Neutrophil (primary cell): ENCODE results near the gene ZBTB42.
A peak's percentile ranks its signal among the peaks of the same experiment; 100 is the strongest.

Experiments
- H3K27ac ChIP-seq: fragments of 200-600 bp; sonication (generic); 2 replicates; pipeline ENCODE4 v1.5.1; 2016; ENCODE audit warnings: mild to moderate bottlenecking, moderate library complexity
- H3K27me3 ChIP-seq: fragments of 200-600 bp; sonication (generic); 2 replicates; pipeline ENCODE4 v1.6.0; 2016; ENCODE audit warnings: mild to moderate bottlenecking
- H3K36me3 ChIP-seq: fragments of 200-600 bp; sonication (generic); 2 replicates; pipeline ENCODE4 v1.5.1; 2017
- H3K4me1 ChIP-seq, 2 experiments: fragments of 200-600 bp in 1 of 2; sonication (generic) in 1 of 2; 1 replicate in 1 of 2; 2 replicates in 1 of 2; pipeline versions ENCODE4 v1.5.1 to v1.6.1; 2013 to 2016; ENCODE audit warnings: low read depth in 1 of 2, low read length in 1 of 2, mild to moderate bottlenecking in 1 of 2, moderate library complexity in 1 of 2; ENCODE audit not compliant: control insufficient read depth in 1 of 2, insufficient read depth in 1 of 2
- H3K4me3 ChIP-seq, 2 experiments: fragments of 200-600 bp in 1 of 2; sonication (generic) in 1 of 2; 1 replicate in 1 of 2; 2 replicates in 1 of 2; pipeline ENCODE4 v1.5.1; 2013 to 2016; ENCODE audit warnings: low read depth in 1 of 2, low read length in 1 of 2, mild to moderate bottlenecking in 1 of 2, moderate library complexity in 1 of 2
- H3K9me3 ChIP-seq: fragments of 200-600 bp; sonication (generic); 2 replicates; pipeline ENCODE4 v1.5.1; 2016
- TF ChIP-seq, protein P1 (sequence below): fragments of 200-600 bp; sonication (generic); IDR thresholded peaks from 2 replicates; pipeline ENCODE4 v1.5.1; 2016; ENCODE audit warnings: antibody characterized with exemption

ZBTB42 gene

DNA sequence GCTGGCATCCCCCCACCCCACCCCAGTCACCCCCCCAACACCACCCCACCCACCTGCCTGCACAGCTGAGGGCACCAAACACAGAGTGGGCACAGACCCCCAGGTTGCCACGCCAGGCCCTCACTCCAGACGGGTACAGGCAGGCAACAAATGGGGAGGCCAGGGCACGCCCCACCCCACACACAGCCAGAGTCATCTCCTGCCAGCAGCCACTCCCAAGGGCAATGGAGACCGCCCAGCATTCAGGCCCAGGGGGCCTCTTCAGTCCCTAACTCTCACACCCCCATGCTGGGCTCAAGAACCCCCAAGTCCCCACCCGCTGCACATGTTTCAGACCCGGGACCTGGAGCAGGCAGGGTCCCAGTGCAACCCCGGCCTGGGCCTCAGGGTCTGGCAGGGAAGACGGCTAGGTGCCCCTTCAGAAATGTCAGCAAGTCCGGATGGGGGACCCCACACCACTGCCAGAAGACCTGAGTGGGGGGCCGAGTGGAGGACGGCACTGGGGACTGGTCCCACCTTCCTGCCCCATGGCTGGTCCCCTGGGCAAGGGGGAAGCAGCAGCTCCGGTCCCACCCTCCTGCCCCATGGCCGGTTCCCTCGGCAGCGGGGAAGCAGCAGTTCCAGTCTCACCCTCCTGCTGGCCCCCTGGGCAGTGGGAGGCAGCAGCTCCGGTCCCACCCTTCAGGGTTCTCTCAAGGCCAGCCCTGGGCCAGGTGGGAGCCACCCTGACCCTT, 17.2 kb upstream of the ZBTB42 start:
- no peak overlapping the region for H3K4me3 ChIP-seq
- H3K9me3 ChIP-seq, result no peaks in the 10 kb centered on the region
- peaks cover 25 to 29% of the 10 kb centered on the region in 2 experiments for H3K4me1 ChIP-seq
- no peak overlapping the region for H3K27ac ChIP-seq
- no peaks in the 10 kb centered on the region for H3K27me3 ChIP-seq
- H3K36me3 ChIP-seq, result peaks cover 56% of the 10 kb centered on the region
- TF ChIP-seq, protein P1, sequence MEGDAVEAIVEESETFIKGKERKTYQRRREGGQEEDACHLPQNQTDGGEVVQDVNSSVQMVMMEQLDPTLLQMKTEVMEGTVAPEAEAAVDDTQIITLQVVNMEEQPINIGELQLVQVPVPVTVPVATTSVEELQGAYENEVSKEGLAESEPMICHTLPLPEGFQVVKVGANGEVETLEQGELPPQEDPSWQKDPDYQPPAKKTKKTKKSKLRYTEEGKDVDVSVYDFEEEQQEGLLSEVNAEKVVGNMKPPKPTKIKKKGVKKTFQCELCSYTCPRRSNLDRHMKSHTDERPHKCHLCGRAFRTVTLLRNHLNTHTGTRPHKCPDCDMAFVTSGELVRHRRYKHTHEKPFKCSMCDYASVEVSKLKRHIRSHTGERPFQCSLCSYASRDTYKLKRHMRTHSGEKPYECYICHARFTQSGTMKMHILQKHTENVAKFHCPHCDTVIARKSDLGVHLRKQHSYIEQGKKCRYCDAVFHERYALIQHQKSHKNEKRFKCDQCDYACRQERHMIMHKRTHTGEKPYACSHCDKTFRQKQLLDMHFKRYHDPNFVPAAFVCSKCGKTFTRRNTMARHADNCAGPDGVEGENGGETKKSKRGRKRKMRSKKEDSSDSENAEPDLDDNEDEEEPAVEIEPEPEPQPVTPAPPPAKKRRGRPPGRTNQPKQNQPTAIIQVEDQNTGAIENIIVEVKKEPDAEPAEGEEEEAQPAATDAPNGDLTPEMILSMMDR, result no peak

DNA sequence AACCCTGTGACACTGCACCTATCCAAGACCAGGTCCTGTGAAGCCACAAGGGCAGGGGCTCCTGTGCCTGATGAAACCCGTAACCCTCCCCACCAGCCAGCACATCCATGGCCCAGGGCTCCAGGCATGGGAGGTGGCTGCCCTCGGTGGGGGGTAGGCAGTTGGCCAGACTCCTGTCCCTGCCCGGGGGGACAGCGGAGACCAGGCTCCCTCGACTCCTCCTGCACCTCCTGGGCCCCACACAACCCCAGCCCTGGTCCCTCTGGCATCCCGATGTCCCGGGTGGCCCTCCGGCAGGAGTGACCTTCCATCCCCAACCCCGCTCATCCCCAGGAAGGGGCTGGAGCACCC, 16.7 kb upstream of the ZBTB42 start:
- Histone ChIP-seq H3K36me3 (peaks cover 56% of the 10 kb centered on the region), H3K4me1 (peaks cover 25 to 30% of the 10 kb centered on the region in 2 experiments)
- TF ChIP-seq, protein P1, result no peak

DNA sequence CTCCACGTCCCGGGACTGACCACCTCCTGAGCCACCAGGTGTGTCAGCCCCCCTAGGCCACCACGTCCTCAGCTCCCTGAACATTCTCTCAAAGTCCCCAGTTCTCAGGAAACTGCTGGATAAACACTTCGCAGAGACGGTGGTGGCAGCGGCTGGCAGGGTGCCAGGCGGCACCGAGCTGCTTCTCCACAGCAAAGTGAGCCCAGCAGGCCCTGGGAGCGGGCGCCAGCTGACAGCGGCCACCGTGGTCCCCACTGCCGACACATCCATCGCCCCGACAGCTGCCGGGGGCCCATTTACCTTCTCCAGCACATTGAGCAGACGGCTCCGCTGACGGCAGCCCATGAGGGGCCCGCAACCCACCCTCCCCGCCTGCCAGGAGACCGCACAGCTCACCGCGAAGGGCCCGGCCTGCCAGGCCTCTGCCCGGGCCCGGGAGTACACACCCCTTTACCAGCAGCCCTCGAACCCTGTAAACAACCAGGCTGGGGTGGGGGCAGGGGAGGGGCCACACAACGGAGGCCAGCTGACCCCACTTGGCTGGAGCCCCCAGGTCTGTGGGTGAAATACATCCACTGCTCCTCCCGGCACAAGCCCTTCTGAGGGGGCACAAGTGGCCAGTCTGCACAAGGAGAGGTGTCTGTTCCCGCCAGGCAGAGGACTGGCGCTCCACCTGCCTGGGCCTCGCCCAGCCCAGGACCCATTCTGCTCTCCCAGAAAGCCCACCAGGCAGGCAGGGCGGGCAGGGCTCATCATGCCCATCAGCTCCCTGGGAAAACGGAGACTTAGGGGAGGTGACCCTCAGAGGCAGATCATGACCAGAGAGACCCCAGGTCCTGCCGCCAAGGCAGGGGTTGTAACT, 15.8 kb upstream of the ZBTB42 start:
- peaks cover 56% of the 10 kb centered on the region for H3K36me3 ChIP-seq

More for the DNA sequence above, 16.7 kb upstream of the ZBTB42 start:
- Histone ChIP-seq H3K27ac (no peak overlapping the region), H3K27me3 (no peaks in the 10 kb centered on the region), H3K9me3 (no peaks in the 10 kb centered on the region), H3K4me3 (no peak overlapping the region)

DNA sequence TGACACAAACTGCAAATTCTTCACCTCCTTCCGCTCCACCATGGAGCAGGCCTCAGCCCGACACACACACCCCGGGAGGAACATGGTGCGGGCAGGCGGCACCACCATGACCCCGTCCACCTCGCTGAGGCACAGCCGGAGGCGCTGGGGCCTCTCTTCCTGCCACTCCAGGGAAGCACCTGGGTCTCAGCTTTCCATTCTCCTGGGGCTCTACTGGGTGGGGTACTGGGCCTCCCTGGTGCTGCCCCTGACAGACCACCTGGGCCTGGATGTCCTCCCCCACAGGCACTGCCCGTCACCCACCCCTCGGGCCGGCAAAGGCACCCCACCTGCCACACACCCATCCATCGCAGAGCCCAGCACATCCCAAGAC, 15.2 kb upstream of the ZBTB42 start:
- Histone ChIP-seq H3K27ac (peak overlapping the region; percentile 96), H3K27me3 (no peaks in the 10 kb centered on the region), H3K4me1 (peaks cover 25 to 30% of the 10 kb centered on the region in 2 experiments), H3K4me3 (no peak overlapping the region), H3K36me3 (peaks cover 56% of the 10 kb centered on the region), H3K9me3 (no peaks in the 10 kb centered on the region)
- TF ChIP-seq, protein P1, result no peak

More for the DNA sequence above, 15.8 kb upstream of the ZBTB42 start:
- Histone ChIP-seq H3K27me3 (no peaks in the 10 kb centered on the region), H3K4me3 (no peak overlapping the region), H3K9me3 (no peaks in the 10 kb centered on the region), H3K27ac (peak overlapping the region; percentile 96), H3K4me1 (peaks cover 25 to 30% of the 10 kb centered on the region in 2 experiments)
- TF ChIP-seq, protein P1, result no peak

DNA sequence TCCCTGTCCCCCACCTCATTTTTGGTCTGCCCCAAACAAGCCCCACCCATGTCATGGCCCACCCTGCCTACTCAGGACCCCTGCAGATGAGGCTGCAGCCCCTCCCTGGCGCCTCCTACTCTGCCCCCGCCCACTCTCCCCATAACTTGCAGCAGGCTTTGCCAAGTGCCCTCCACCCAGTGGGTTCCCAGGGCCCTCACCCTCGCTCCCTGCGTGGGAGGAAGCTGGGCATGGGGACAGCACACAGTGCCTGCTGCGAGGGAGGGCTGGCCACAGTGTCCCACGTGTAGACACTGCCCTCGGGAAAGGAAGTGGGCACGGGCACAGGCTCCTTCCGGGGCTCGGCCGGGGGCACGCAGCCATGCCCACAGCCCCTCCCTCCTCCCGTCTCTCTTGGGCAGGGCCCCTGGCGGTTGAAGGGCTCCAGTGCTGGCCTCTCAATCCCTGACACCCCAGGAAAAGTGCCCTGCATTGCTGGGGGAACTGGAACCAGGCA, 14.8 kb upstream of the ZBTB42 start:
- no peak overlapping the region for H3K4me3 ChIP-seq

More for the DNA sequence above, 14.8 kb upstream of the ZBTB42 start:
- H3K27ac ChIP-seq, result peak overlapping the region; percentile 96
- H3K4me1 ChIP-seq, result peaks cover 25 to 30% of the 10 kb centered on the region in 2 experiments
- TF ChIP-seq, protein P1, result no peak
- no peaks in the 10 kb centered on the region for H3K9me3 ChIP-seq
- H3K36me3 ChIP-seq, result peaks cover 56% of the 10 kb centered on the region
- no peaks in the 10 kb centered on the region for H3K27me3 ChIP-seq
